Mesothelial cell of epicardium (in vitro differentiated cells): ENCODE measurements around the gene RRN3. TPM values are rescaled to one million over a fixed set of nuclear protein-coding genes. Genes with fewer than 3 reads are reported as not detected.
"Not testable (repeated sequence)": the region's sequence is repeated elsewhere in the genome, so short reads cannot be mapped to it uniquely, and the experiment has no call there.

ENCODE experiments used
- DNase-seq, 2 experiments: peaks; one replicate each; pipeline ENCODE4 v3.0.0; 2021; ENCODE audit warnings: low spot score in 2 of 2; ENCODE audit not compliant: unreplicated experiment in 2 of 2
- H3K27ac Mint-ChIP-seq: 2 replicates; pipeline ENCODE4 v1.8.0; 2021; ENCODE audit warnings: mixed read lengths
- H3K27me3 Mint-ChIP-seq: 2 replicates; pipeline ENCODE4 v1.8.0; 2021; ENCODE audit warnings: low read depth, mixed read lengths
- H3K36me3 Mint-ChIP-seq: 2 replicates; pipeline ENCODE4 v1.8.0; 2021; ENCODE audit warnings: mixed read lengths
- H3K4me1 Mint-ChIP-seq: 2 replicates; pipeline ENCODE4 v1.8.0; 2021; ENCODE audit warnings: mixed read lengths
- H3K4me3 Mint-ChIP-seq: 2 replicates; pipeline ENCODE4 v1.8.0; 2021; ENCODE audit warnings: mild to moderate bottlenecking, moderate library complexity, mixed read lengths
- H3K9me3 Mint-ChIP-seq: 2 replicates; pipeline ENCODE4 v1.8.0; 2021; ENCODE audit warnings: mixed read lengths
- CTCF ChIP-seq: fragments of 200-600 bp; sonication (generic); IDR thresholded peaks from one replicate; pipeline ENCODE4 v1.5.0; 2021; ENCODE audit warnings: antibody characterized with exemption; ENCODE audit not compliant: unreplicated experiment
- total RNA-seq: library from RNA; stranded (reverse); gene quantifications from 3 replicates; pipeline ENCODE4 v1.2.1, GENCODE V29; 2021

The RRN3 gene
- total RNA-seq, 1 donor from 2014 or later = 31.9 TPM

DNA sequence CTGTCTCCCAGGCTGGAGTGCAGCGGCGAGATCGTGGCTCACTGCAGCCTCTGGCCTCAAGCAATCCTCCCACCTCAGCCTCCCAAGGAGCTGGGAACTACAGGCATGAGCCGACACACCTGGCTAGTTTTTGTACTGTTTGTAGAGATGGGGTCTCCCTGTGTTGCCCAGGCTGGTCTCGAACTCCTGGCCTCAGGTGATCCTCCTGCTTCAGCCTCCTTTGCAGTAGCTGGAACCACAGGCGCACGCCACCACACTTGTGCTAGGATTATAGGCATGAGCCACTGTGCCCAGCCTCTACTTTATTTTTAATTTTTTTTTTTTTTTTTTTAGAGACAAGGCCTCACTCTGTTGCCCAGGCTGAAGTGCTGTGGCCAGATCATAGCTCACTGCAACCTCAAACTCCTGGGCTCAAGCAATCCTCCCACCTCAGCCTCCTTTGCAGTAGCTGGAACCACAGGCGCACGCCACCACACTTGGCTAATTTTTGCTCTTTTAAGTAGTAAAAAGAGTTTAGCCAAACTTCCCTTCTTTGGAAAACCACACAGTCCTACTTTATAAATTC lies 42.6 kb downstream of the RRN3 start:
- H3K27me3 Mint-ChIP-seq = no peaks in the 10 kb centered on the region
- DNase-seq = no peak
- peaks cover 9% of the 10 kb centered on the region for H3K36me3 Mint-ChIP-seq
- H3K9me3 Mint-ChIP-seq = no peaks in the 10 kb centered on the region
- H3K27ac Mint-ChIP-seq = no peak overlapping the region
- TF ChIP-seq CTCF = no peak
- H3K4me1 Mint-ChIP-seq = peaks cover 10% of the 10 kb centered on the region
- H3K4me3 Mint-ChIP-seq = no peak overlapping the region

GRCh38 chr16:15050440-15050839 lies 43.6 kb downstream of the RRN3 start:
- H3K36me3 Mint-ChIP-seq = peaks cover 17% of the 10 kb centered on the region
- not testable (repeated sequence) for H3K4me1 Mint-ChIP-seq, DNase-seq, H3K27me3 Mint-ChIP-seq, H3K4me3 Mint-ChIP-seq, H3K27ac Mint-ChIP-seq, H3K9me3 Mint-ChIP-seq

GRCh38 chr16:15049581-15050180 lies 44.4 kb downstream of the RRN3 start:
- H3K4me1 Mint-ChIP-seq = peaks cover 3% of the 10 kb centered on the region
- no peak overlapping the region for H3K27ac Mint-ChIP-seq
- no peak for DNase-seq
- H3K36me3 Mint-ChIP-seq = peaks cover 17% of the 10 kb centered on the region
- H3K27me3 Mint-ChIP-seq = no peaks in the 10 kb centered on the region
- no peaks in the 10 kb centered on the region for H3K9me3 Mint-ChIP-seq
- H3K4me3 Mint-ChIP-seq = no peak overlapping the region
- TF ChIP-seq CTCF = no peak

DNA sequence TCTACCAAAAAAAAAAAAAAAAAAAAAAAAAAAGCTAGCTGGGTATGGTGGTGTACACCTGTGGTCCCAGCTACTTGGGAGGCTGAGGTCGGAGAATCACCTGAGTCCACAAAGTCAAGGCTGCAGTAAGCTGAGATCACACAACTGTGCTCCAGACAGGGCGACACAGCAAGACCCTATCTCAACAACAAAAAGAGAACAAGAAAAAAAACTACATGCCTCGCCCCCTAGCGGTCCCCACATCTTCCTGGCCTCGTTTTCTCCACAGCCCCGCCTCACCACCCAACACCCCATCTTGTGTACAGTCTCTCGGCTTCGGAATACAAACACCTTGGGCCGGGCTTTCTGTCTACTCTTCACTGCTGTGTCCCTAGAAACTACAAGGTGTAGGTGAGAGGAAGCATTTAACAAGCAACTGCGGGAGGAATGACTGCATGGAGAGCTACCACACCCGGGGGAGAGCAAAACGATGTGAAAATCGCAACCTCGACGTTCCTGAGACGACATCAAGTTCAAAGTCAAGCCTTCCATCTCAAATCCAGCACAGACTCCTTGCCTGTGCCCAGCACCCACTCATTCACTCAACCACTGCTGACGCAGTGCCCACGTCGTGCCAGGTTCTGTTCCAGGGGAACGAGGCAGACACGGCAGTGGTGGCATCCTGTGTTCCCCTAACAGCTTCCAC lies 47.2 kb downstream of the RRN3 start:
- Mint-ChIP-seq H3K27me3 (no peaks in the 10 kb centered on the region), H3K36me3 (peaks cover 22% of the 10 kb centered on the region), H3K4me1 (no peaks in the 10 kb centered on the region), H3K27ac (no peak overlapping the region), H3K9me3 (no peaks in the 10 kb centered on the region), H3K4me3 (no peak overlapping the region)
- DNase-seq = no peak
- TF ChIP-seq CTCF = no peak

GRCh38 chr16:15045270-15045669 lies 48.8 kb downstream of the RRN3 start:
- not testable (repeated sequence) for DNase-seq, H3K27ac Mint-ChIP-seq, H3K4me3 Mint-ChIP-seq, H3K4me1 Mint-ChIP-seq, H3K27me3 Mint-ChIP-seq, H3K9me3 Mint-ChIP-seq
- peaks cover 25% of the 10 kb centered on the region for H3K36me3 Mint-ChIP-seq

- TF ChIP-seq CTCF = no peak
- Mint-ChIP-seq H3K27me3 (no peaks in the 10 kb centered on the region), H3K4me1 (no peaks in the 10 kb centered on the region), H3K36me3 (peaks cover 30% of the 10 kb centered on the region), H3K9me3 (no peaks in the 10 kb centered on the region), H3K4me3 (no peak overlapping the region), H3K27ac (no peak overlapping the region)
- DNase-seq = no peak
Measured at GRCh38 chr16:15044286-15044685, 49.8 kb downstream of the RRN3 start.
